ENCODE measurements around the gene BTBD19. TPM values are rescaled to one million over a fixed set of nuclear protein-coding genes. Genes with fewer than 3 reads are reported as not detected.

Gene BTBD19
- total and polyA plus RNA-seq, 2 donors (not counting 1 experiment from before 2014, with no cell fraction given) = 5.0 to 8.7 TPM

DNA sequence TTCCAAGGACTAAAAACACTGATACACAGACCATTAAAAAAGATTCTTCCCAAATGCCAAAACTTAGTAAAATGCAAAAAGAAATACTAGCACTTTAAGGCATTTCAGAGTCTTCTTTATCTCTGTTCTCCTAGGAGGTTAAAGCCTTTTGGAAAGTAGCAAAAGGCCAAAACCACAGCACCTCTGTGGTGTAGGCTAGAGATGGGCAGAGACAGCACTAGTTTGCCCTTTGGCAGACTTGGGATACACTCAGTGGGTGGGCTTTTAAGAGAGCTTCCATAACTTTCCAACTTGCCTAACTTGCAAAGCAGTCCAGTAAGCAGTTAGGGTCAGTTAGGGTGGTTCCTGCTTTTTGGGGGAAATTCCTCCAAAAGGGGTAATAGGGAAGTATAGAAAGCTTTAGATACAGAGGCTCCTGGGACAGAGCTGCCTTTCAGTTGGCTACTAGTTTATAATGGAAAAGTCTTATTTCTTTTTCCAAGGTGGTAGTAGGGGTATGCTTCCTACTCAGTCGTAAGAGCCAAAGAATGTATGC lies 52.6 kb downstream of the BTBD19 start:
- no peaks in the 10 kb centered on the region for H3K4me1 ChIP-seq (ENCODE audit: control insufficient read depth, extremely low read depth, insufficient read depth, low read length)
- H3K9me3 ChIP-seq (ENCODE audit: control insufficient read depth, insufficient read depth, low read depth, low read length) = no peaks in the 10 kb centered on the region
- H3K4me3 ChIP-seq (replicated peaks in 1 of 4; ENCODE audit: control extremely low read depth in 1 of 4, insufficient read depth in 1 of 4, low read depth in 3 of 4, low read length in 4 of 4) = no peak overlapping the region
- no peak overlapping the region for H3K9ac ChIP-seq (ENCODE audit: insufficient read depth, low read length)
- TF ChIP-seq EZH2 (IDR thresholded peaks at IDR 0.05; ENCODE audit: low read length, missing control alignments) (no peak), CTCF (conservative IDR thresholded peaks at IDR 0.05 in 1 of 2, IDR thresholded peaks at IDR 0.05 in 1 of 2; ENCODE audit: low read depth in 1 of 2, low read length in 2 of 2) (no peak)
- peaks cover 2% of the 10 kb centered on the region for H3K36me3 ChIP-seq (ENCODE audit: control insufficient read depth, insufficient read depth, low read length)
- no peaks in the 10 kb centered on the region for H3K79me2 ChIP-seq (ENCODE audit: control insufficient read depth, insufficient read depth, low read length)
- H3K27me3 ChIP-seq (ENCODE audit: control insufficient read depth, insufficient read depth, low read length) = no peaks in the 10 kb centered on the region
- H3K4me2 ChIP-seq (ENCODE audit: extremely low read depth, insufficient read depth, low read length) = no peak overlapping the region
- no peak for DNase-seq (ENCODE audit: low read depth in 2 of 2)
- H2AFZ ChIP-seq (ENCODE audit: low read length) = no peak overlapping the region
- no peak overlapping the region for H3K27ac ChIP-seq (ENCODE audit: insufficient read depth, low read length)
- no peaks in the 10 kb centered on the region for H4K20me1 ChIP-seq (ENCODE audit: control insufficient read depth, extremely low read depth, insufficient read depth, low read length)

- no peak overlapping the region for H3K9ac ChIP-seq (ENCODE audit: insufficient read depth, low read length)
- H4K20me1 ChIP-seq (ENCODE audit: control insufficient read depth, extremely low read depth, insufficient read depth, low read length) = no peaks in the 10 kb centered on the region
- no peak overlapping the region for H3K4me3 ChIP-seq (replicated peaks in 1 of 4; ENCODE audit: control extremely low read depth in 1 of 4, insufficient read depth in 1 of 4, low read depth in 3 of 4, low read length in 4 of 4)
- H3K9me3 ChIP-seq (ENCODE audit: control insufficient read depth, insufficient read depth, low read depth, low read length) = no peaks in the 10 kb centered on the region
- H3K27me3 ChIP-seq (ENCODE audit: control insufficient read depth, insufficient read depth, low read length) = no peaks in the 10 kb centered on the region
- peak in 1 of 2 donors; percentile 56 for DNase-seq (ENCODE audit: low read depth in 2 of 2)
- no peak overlapping the region for H2AFZ ChIP-seq (ENCODE audit: low read length)
- no peak overlapping the region for H3K27ac ChIP-seq (ENCODE audit: insufficient read depth, low read length)
- no peaks in the 10 kb centered on the region for H3K79me2 ChIP-seq (ENCODE audit: control insufficient read depth, insufficient read depth, low read length)
- no peaks in the 10 kb centered on the region for H3K4me1 ChIP-seq (ENCODE audit: control insufficient read depth, extremely low read depth, insufficient read depth, low read length)
- H3K4me2 ChIP-seq (ENCODE audit: extremely low read depth, insufficient read depth, low read length) = no peak overlapping the region
- H3K36me3 ChIP-seq (ENCODE audit: control insufficient read depth, insufficient read depth, low read length) = no peaks in the 10 kb centered on the region
- TF ChIP-seq EZH2 (IDR thresholded peaks at IDR 0.05; ENCODE audit: low read length, missing control alignments) = no peak
- TF ChIP-seq CTCF (conservative IDR thresholded peaks at IDR 0.05 in 1 of 2, IDR thresholded peaks at IDR 0.05 in 1 of 2; ENCODE audit: low read depth in 1 of 2, low read length in 2 of 2) = no peak
Observed at GRCh38 chr1:44862829-44863401, 54.6 kb downstream of the BTBD19 start.

Other genes starting within 250 kb of the BTBD19 start
- 5.6 and 8.1 TPM in 2 replicates for gene TMEM53, start 134.0 kb upstream of the BTBD19 start, total RNA-seq
- gene TMEM53, start 134.0 kb upstream of the BTBD19 start, polyA plus RNA-seq = 11.6 and 12.4 TPM in 2 replicates
- gene ARMH1, start 133.8 kb upstream of the BTBD19 start, total RNA-seq = 2.3 and 6.4 TPM in 2 replicates
- 0.75 and 2.4 TPM in 2 replicates for gene ARMH1, start 133.8 kb upstream of the BTBD19 start, polyA plus RNA-seq
- not detected in 2 replicates for gene RNU5D-1, start 77.4 kb upstream of the BTBD19 start, total RNA-seq
- gene RNU5D-1, start 77.4 kb upstream of the BTBD19 start, polyA plus RNA-seq = not detected in 2 replicates
- gene KIF2C, start 68.7 kb upstream of the BTBD19 start, total RNA-seq = 0.51 and 9.2 TPM in 2 replicates
- gene KIF2C, start 68.7 kb upstream of the BTBD19 start, polyA plus RNA-seq = 9.9 and 41.9 TPM in 2 replicates
- 1,373 and 1,913 TPM in 2 replicates for gene RPS8, start 33.0 kb upstream of the BTBD19 start, total RNA-seq
- 1,895 and 2,098 TPM in 2 replicates for gene RPS8, start 33.0 kb upstream of the BTBD19 start, polyA plus RNA-seq
- gene BEST4, start 20.4 kb upstream of the BTBD19 start, total RNA-seq = under 0.01 and 0.17 TPM in 2 replicates
- 0.10 and 0.11 TPM in 2 replicates for gene BEST4, start 20.4 kb upstream of the BTBD19 start, polyA plus RNA-seq
- 20.8 and 30.6 TPM in 2 replicates for gene PLK3, start 8.1 kb upstream of the BTBD19 start, total RNA-seq
- gene PLK3, start 8.1 kb upstream of the BTBD19 start, polyA plus RNA-seq = 12.2 and 22.6 TPM in 2 replicates
- 0.51 and 0.66 TPM in 2 replicates for gene DYNLT4, start 1.2 kb upstream of the BTBD19 start, total RNA-seq
- gene DYNLT4, start 1.2 kb upstream of the BTBD19 start, polyA plus RNA-seq = not detected in 2 replicates
- gene PTCH2, start 34.7 kb downstream of the BTBD19 start, total RNA-seq = 0.50 TPM in 1 of 2 replicates, not detected in the other
- gene PTCH2, start 34.7 kb downstream of the BTBD19 start, polyA plus RNA-seq = 0.15 and 0.23 TPM in 2 replicates
- 35.7 and 49.5 TPM in 2 replicates for gene EIF2B3, start 178.1 kb downstream of the BTBD19 start, total RNA-seq
- gene EIF2B3, start 178.1 kb downstream of the BTBD19 start, polyA plus RNA-seq = 47.2 and 59.0 TPM in 2 replicates
- 14.4 and 20.3 TPM in 2 replicates for gene HECTD3, start 202.8 kb downstream of the BTBD19 start, total RNA-seq
- gene HECTD3, start 202.8 kb downstream of the BTBD19 start, polyA plus RNA-seq = 33.7 and 51.0 TPM in 2 replicates
- 158 and 162 TPM in 2 replicates for gene UROD, start 203.7 kb downstream of the BTBD19 start, total RNA-seq
- gene UROD, start 203.7 kb downstream of the BTBD19 start, polyA plus RNA-seq = 129 and 156 TPM in 2 replicates

All from fibroblast of lung (primary cell).